Hepatocyte (in vitro differentiated cells): ENCODE data around the gene TSPAN9. TPM values are rescaled to one million over a fixed set of nuclear protein-coding genes. Genes with fewer than 3 reads are reported as not detected.

ENCODE experiments used
- DNase-seq: peaks from one replicate; pipeline ENCODE4 v3.0.0-alpha.2; 2016; ENCODE audit warnings: low spot score
- H2AFZ ChIP-seq: fragments of 200-600 bp; sonication (generic); 2 replicates; pipeline ENCODE4 v1.6.0; 2016; ENCODE audit warnings: antibody characterized with exemption, mild to moderate bottlenecking
- H3K27ac ChIP-seq: fragments of 200-600 bp; sonication (generic); 2 replicates; pipeline ENCODE4 v1.5.1; 2016; ENCODE audit warnings: mild to moderate bottlenecking
- H3K27me3 ChIP-seq: fragments of 200-600 bp; sonication (generic); 2 replicates; pipeline ENCODE4 v1.6.1; 2016
- H3K36me3 ChIP-seq: fragments of 200-600 bp; sonication (generic); replicated peaks from 2 replicates; pipeline ENCODE4 v1.5.1; 2016; ENCODE audit warnings: low read depth; ENCODE audit not compliant: insufficient read depth
- H3K4me1 ChIP-seq: fragments of 200-600 bp; sonication (generic); 2 replicates; pipeline ENCODE4 v1.5.1; 2016; ENCODE audit warnings: mild to moderate bottlenecking, moderate library complexity; ENCODE audit not compliant: insufficient read depth
- H3K4me2 ChIP-seq: fragments of 200-600 bp; sonication (generic); 2 replicates; pipeline ENCODE4 v1.6.0; 2016
- H3K4me3 ChIP-seq: fragments of 200-600 bp; sonication (generic); 2 replicates; pipeline ENCODE4 v1.5.1; 2016; ENCODE audit warnings: mild to moderate bottlenecking
- H3K79me2 ChIP-seq: fragments of 200-600 bp; sonication (generic); 2 replicates; pipeline ENCODE4 v1.6.0; 2017; ENCODE audit warnings: mild to moderate bottlenecking
- H3K9me2 ChIP-seq: fragments of 200-600 bp; sonication (generic); replicated peaks from 2 replicates; pipeline ENCODE4 v1.6.0; 2017; ENCODE audit warnings: mild to moderate bottlenecking; ENCODE audit not compliant: insufficient read depth
- H3K9me3 ChIP-seq: fragments of 200-600 bp; sonication (generic); 2 replicates; pipeline ENCODE4 v1.5.1; 2016; ENCODE audit warnings: low read depth, mild to moderate bottlenecking
- H4K20me1 ChIP-seq: fragments of 200-600 bp; sonication (generic); 2 replicates; pipeline ENCODE4 v1.6.0; 2016; ENCODE audit warnings: mild to moderate bottlenecking; ENCODE audit not compliant: insufficient read depth, poor library complexity, severe bottlenecking
- CTCF ChIP-seq: fragments of 200-600 bp; sonication (generic); IDR thresholded peaks from 2 replicates; pipeline ENCODE4 v1.5.1; 2016; ENCODE audit warnings: antibody characterized with exemption, mild to moderate bottlenecking; ENCODE audit not compliant: poor library complexity
- EZH2 ChIP-seq: fragments of 200-600 bp; sonication (generic); IDR thresholded peaks from 2 replicates; pipeline ENCODE4 v1.6.1; 2016; ENCODE audit warnings: antibody characterized with exemption, mild to moderate bottlenecking, borderline replicate concordance
- EZH2phosphoT487 ChIP-seq: fragments of 200-600 bp; sonication (generic); IDR thresholded peaks from one replicate; pipeline ENCODE4 v1.6.1; 2018; ENCODE audit warnings: antibody characterized with exemption, mild to moderate bottlenecking, low read depth, moderate library complexity; ENCODE audit not compliant: unreplicated experiment, severe bottlenecking
- whole genome bisulfite sequencing: methylation state at CpG from one replicate; pipeline ENCODE4 v1.1.6; 2016; ENCODE audit warnings: low lambda C conversion rate; ENCODE audit errors: missing lambda C conversion rate; 5-methylcytosine and 5-hydroxymethylcytosine counted together
- polyA plus RNA-seq: library from polyadenylated mRNA; unstranded; fragments of >200 nt; fragmentation: Nextera tagmentation; extraction: Ambion mirVana; gene quantifications from 2 replicates; pipeline ENCODE4 v1.2.1, GENCODE V29; 2016
- total RNA-seq: library from RNA; depleted of rRNA; stranded (reverse); fragments of >200 nt; gene quantifications from 2 replicates; pipeline ENCODE4 v1.2.3, GENCODE V29; 2014

TSPAN9 gene
- total and polyA plus RNA-seq, 2 experiments from 2014 or later = 16.6 to 38.6 TPM

GRCh38 chr12:3184485-3184884, 107.3 kb downstream of the TSPAN9 start:
- H3K4me1 ChIP-seq = peaks cover 4% of the 10 kb centered on the region
- H3K4me2 ChIP-seq = no peak overlapping the region
- no peaks in the 10 kb centered on the region for H3K79me2 ChIP-seq
- H3K27me3 ChIP-seq = no peaks in the 10 kb centered on the region
- WGBS = 95% methylated on average over 12 of the region's 12 CpGs
- peaks cover 5% of the 10 kb centered on the region for H4K20me1 ChIP-seq
- no peak overlapping the region for H3K4me3 ChIP-seq
- H3K36me3 ChIP-seq = no peaks in the 10 kb centered on the region
- H2AFZ ChIP-seq = no peak overlapping the region
- no peak for DNase-seq
- no peaks in the 10 kb centered on the region for H3K9me2 ChIP-seq
- H3K27ac ChIP-seq = no peak overlapping the region
- H3K9me3 ChIP-seq = no peaks in the 10 kb centered on the region
- TF ChIP-seq EZH2 = no peak
- TF ChIP-seq CTCF = no peak
- TF ChIP-seq EZH2phosphoT487 = no peak

- Histone ChIP-seq H3K4me3 (no peak overlapping the region), H3K4me1 (peaks cover 4% of the 10 kb centered on the region), H3K9me3 (no peaks in the 10 kb centered on the region), H4K20me1 (peaks cover 5% of the 10 kb centered on the region), H2AFZ (no peak overlapping the region), H3K9me2 (no peaks in the 10 kb centered on the region), H3K27me3 (no peaks in the 10 kb centered on the region), H3K36me3 (no peaks in the 10 kb centered on the region), H3K79me2 (no peaks in the 10 kb centered on the region), H3K4me2 (no peak overlapping the region), H3K27ac (no peak overlapping the region)
- no peak for DNase-seq
- no peak for TF ChIP-seq CTCF
- 96% methylated on average over 11 of the region's 11 CpGs for whole genome bisulfite sequencing
Measured at GRCh38 chr12:3185260-3185870, 108.2 kb downstream of the TSPAN9 start.

GRCh38 chr12:3186546-3187215, 109.5 kb downstream of the TSPAN9 start:
- Histone ChIP-seq H3K36me3 (no peaks in the 10 kb centered on the region), H3K4me2 (no peak overlapping the region), H3K27ac (no peak overlapping the region), H3K27me3 (no peaks in the 10 kb centered on the region), H2AFZ (no peak overlapping the region), H3K9me2 (no peaks in the 10 kb centered on the region), H3K4me1 (peaks cover 4% of the 10 kb centered on the region), H3K79me2 (no peaks in the 10 kb centered on the region), H3K4me3 (no peak overlapping the region), H3K9me3 (no peaks in the 10 kb centered on the region), H4K20me1 (peaks cover 5% of the 10 kb centered on the region)
- no peak for DNase-seq
- 82% methylated on average over 6 of the region's 6 CpGs for WGBS
- no peak for TF ChIP-seq EZH2
- no peak for TF ChIP-seq CTCF
- no peak for TF ChIP-seq EZH2phosphoT487
